COLO829 (cell line): Measurements from ENCODE around the gene FADS2.
"Not testable (repeated sequence)": the region's sequence is repeated elsewhere in the genome, so short reads cannot be mapped to it uniquely, and the experiment has no call there.

Source experiments
- DNase-seq: peaks from one replicate; pipeline ENCODE4 v3.0.0; 2012; ENCODE audit warnings: low spot score

The FADS2 gene

GRCh38 chr11:61868571-61869428 lies 40.7 kb downstream of the FADS2 start:
- DNase-seq = no peak

- no peak for DNase-seq
Measured at GRCh38 chr11:61869429-61869707, 41.3 kb downstream of the FADS2 start.

- no peak for DNase-seq
Measured at GRCh38 chr11:61869708-61870451, 41.8 kb downstream of the FADS2 start.

GRCh38 chr11:61870541-61871031 lies 42.5 kb downstream of the FADS2 start:
- peak; percentile 20 for DNase-seq

GRCh38 chr11:61871158-61871597 lies 43.1 kb downstream of the FADS2 start:
- DNase-seq = peak; percentile 83

DNA sequence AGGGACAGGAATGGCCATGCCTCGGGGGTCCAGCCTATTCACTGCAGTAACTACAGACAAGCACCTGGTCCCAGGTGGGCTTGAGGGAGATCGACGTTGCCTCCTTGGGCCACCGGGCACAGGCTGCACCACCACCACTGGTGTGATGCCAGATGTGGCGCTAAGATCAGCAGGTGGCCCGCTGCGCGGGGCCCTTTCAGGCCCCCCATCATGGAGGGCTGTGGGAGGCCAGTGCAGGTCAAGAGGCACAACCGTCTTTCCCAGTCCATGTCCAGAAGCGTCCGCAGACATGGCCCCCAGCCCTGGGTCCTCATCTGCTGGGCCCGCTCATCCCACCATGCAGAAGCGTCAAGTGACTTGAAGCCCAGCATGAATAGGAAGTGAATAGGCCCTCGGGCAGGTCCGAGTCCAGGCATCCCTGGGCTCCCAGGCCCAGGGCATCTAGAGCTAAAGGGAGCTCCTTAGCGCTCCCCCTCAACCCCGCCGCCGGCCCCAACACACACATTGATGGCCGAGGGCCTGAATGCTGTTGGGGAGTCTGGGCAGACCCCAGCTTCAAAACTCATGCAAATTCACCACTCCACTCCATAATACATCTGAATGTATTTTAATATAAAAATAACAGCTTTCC lies 45.0 kb downstream of the FADS2 start:
- no peak for DNase-seq

GRCh38 chr11:61873588-61874376 lies 45.7 kb downstream of the FADS2 start:
- no peak for DNase-seq

DNA sequence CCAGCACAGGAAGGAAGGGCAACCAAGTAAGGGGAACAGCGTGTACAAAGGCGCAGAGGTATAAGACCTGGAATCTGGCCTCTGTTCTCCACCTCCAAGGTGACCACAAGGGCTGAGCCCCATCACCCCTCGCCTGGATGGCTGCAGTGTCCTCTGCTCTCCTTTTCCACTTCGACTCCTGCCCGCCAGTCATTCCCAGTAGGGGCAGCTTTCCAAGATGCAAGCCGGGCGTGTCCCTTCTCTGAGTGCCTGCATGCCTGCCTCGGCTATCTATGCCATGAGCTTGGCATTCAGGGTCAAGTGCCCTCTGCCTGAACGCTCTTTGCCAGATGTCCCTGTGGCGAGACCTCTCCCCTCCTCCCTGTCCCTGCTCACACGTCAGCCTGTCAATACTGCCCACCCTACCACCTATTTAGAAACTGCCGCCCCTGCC lies 46.3 kb downstream of the FADS2 start:
- no peak for DNase-seq

- DNase-seq = no peak
Measured at GRCh38 chr11:61874853-61875252, 46.8 kb downstream of the FADS2 start.

DNA sequence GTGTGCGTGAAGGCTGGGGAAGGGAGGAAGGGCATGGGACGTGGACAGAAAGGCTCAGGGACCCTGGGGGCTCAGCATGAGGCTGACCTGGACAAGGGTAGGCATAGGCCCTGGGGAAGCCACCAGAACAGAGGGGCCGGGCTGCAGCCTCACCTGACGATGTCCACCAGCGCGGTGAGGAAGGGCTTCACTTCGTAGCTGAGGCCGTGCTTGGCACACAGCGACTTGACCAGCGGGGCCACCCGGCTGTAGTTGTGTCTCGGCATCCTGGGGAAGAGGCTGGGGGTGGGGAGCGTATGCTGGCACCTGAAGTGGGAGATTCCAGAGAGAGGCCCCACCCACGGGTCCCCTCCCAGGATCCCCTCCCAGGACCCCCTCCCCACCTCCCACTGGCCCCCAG lies 47.6 kb downstream of the FADS2 start:
- DNase-seq = no peak

DNA sequence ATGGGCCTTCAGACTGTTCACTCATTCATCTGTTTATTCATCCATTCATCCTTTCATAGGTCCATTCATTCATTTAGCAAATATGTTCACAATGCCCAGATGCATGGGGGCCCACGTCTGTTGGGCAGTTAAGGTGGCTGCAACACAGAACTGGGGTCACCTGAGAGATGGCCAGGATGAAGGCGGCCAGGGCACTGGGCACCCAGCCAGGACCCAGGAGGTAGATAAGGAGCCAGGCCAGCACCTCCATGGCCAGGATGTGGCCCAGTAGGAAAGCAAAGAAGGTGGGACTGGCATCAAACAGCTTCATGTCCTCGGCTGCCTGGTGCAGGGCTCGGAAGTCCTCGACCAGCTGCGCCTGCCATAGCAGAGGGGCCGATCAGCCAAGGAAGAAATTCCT lies 51.1 kb downstream of the FADS2 start:
- no peak for DNase-seq

DNA sequence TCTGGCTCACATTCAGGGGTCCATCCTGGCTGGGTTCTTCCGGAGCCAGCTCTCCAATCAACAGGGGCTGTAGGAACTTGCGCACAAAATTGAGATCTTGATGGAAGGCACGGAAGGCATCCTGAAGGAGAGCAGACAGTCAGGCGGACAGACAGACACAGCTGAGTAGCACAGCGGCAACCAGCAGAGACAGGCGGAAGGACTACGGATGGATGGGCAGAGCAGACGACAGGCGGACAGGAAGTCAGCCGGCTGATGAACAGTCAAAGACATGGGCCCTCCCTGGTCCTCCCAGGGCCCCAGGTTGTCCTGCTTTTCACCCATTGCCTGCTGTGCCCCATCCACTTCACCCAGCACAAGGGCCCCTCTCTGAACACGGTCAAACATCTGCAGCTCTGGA lies 51.9 kb downstream of the FADS2 start:
- no peak for DNase-seq

GRCh38 chr11:61880454-61880853 lies 52.4 kb downstream of the FADS2 start:
- no peak for DNase-seq

- DNase-seq = no peak
Measured at GRCh38 chr11:61881397-61881796, 53.3 kb downstream of the FADS2 start.

- DNase-seq = not testable (repeated sequence)
Measured at GRCh38 chr11:61882267-61882666, 54.2 kb downstream of the FADS2 start.

GRCh38 chr11:61882879-61883278 lies 54.8 kb downstream of the FADS2 start:
- no peak for DNase-seq

DNA sequence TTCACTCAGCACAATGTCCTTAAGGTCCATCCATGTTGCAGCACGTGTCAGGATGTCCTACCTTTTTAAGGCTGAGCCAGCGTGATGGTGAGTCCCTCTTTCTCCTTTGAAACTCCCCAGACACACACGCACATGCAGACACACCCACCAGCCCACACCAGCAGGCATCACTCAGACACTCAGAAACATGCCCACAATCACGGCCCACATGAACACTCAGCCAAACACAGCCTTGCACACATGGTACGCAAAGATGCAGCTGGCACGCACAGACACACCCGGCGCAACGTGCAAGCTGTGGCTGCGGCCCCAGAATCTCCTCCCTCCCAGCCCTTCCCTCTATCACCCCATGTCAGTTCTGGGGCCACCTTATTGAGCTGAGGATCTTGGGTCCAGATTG lies 55.2 kb downstream of the FADS2 start:
- DNase-seq = no peak

DNA sequence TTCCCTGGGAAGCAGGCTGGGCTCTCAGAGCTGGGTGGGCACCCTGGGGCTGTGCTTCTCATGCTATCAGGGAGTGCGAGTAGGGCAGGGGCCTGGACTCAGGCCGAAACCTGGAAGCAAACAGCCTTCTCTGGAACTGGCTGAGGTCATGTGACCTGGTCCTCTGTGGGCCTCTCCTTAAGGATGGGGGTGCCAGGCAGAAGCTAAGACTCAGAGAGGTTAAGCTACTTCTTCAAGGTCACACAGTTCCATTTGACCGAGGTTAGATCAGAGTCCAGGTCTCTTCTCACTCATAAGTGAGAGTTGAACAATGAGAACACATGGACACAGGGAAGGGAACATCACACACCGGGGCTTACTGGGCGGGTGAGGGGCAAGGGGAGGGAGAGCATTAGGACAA lies 55.8 kb downstream of the FADS2 start:
- no peak for DNase-seq

- no peak for DNase-seq
Measured at GRCh38 chr11:61885166-61885778, 57.2 kb downstream of the FADS2 start.

- DNase-seq = no peak
Measured at GRCh38 chr11:61885784-61886580, 57.9 kb downstream of the FADS2 start.

- no peak for DNase-seq
Measured at GRCh38 chr11:61886643-61887042, 58.5 kb downstream of the FADS2 start.
